Sigmoid colon (tissue), 3 donors: Measurements from ENCODE around the gene GTF3C1.

Experiments used
- POLR2A ChIP-seq, 2 donors: fragments of 450-650 bp; IDR thresholded peaks; one replicate each; pipeline ENCODE4 v1.6.1; 2016; ENCODE audit warnings: antibody characterized with exemption in 2 of 2, mild to moderate bottlenecking in 2 of 2, moderate library complexity in 2 of 2
- TF ChIP-seq, protein P1 (sequence below), 4 experiments: fragments of 450-650 bp in 3 of 4; fragments of 200-600 bp in 1 of 4; IDR thresholded peaks; one replicate each; pipeline ENCODE4 v1.5.1; 2016 to 2019; ENCODE audit warnings: antibody characterized with exemption in 4 of 4, mild to moderate bottlenecking in 3 of 4, moderate library complexity in 2 of 4

DNA sequence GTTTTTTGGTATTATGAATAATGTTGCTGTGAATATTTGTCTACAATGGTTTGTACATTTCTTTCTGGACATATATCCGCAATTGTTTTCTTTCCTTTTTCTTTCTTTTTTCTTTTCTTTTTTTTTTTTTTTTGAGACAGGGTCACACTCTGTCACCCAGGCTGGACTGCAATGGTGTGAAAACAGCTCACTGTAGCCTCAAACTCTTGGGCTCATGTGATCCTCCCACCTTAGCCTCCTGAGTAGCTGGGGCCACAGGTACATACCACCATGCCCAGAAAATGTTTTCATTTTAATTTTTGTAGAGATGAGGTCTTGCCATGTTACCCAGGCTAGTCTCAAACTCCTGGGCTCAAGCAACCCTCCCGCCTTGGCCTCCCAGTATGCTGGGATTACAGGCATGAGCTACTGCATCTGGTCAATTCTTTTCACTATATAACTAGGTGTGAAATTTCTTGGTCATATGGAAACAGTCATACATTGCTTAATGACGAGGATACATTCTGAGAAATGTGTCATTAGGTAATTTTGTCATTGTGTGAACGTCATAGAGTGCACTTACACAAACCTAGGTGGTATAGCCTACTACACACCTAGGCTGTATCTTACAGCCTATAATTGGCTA lies 132.6 kb downstream of the GTF3C1 start:
- TF ChIP-seq, protein P1, sequence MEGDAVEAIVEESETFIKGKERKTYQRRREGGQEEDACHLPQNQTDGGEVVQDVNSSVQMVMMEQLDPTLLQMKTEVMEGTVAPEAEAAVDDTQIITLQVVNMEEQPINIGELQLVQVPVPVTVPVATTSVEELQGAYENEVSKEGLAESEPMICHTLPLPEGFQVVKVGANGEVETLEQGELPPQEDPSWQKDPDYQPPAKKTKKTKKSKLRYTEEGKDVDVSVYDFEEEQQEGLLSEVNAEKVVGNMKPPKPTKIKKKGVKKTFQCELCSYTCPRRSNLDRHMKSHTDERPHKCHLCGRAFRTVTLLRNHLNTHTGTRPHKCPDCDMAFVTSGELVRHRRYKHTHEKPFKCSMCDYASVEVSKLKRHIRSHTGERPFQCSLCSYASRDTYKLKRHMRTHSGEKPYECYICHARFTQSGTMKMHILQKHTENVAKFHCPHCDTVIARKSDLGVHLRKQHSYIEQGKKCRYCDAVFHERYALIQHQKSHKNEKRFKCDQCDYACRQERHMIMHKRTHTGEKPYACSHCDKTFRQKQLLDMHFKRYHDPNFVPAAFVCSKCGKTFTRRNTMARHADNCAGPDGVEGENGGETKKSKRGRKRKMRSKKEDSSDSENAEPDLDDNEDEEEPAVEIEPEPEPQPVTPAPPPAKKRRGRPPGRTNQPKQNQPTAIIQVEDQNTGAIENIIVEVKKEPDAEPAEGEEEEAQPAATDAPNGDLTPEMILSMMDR (IDR thresholded peaks at IDR 0.05): no peak
- TF ChIP-seq POLR2A (IDR thresholded peaks at IDR 0.05): no peak
